Lower lobe of right lung (tissue), 2 donors: Measurements from ENCODE around the gene NR1H4. TPM values are rescaled to one million over a fixed set of nuclear protein-coding genes. Genes with fewer than 3 reads are reported as not detected.

ENCODE experiments used
- ATAC-seq, 2 donors: fragments of 200-7000 bp; cut with Tn5 transposase; one replicate each; pipeline ENCODE4 v1.9.1; 2020 to 2022; ENCODE audit warnings: mild to moderate bottlenecking in 2 of 2, moderate library complexity in 2 of 2
- DNase-seq: peaks from one replicate; pipeline ENCODE4 v3.0.0-alpha.2; 2020
- H3K27ac ChIP-seq: fragments of 200-600 bp; one replicate; pipeline ENCODE4 v1.8.0; 2022
- H3K27me3 ChIP-seq: fragments of 200-600 bp; one replicate; pipeline ENCODE4 v1.8.0; 2022; ENCODE audit warnings: low read depth
- H3K36me3 ChIP-seq: fragments of 200-600 bp; one replicate; pipeline ENCODE4 v1.8.0; 2022; ENCODE audit warnings: mild to moderate bottlenecking
- H3K4me1 ChIP-seq: fragments of 200-600 bp; one replicate; pipeline ENCODE4 v1.8.0; 2022
- H3K4me3 ChIP-seq: fragments of 200-600 bp; one replicate; pipeline ENCODE4 v1.8.0; 2022; ENCODE audit warnings: mild to moderate bottlenecking
- H3K9me3 ChIP-seq: fragments of 200-600 bp; one replicate; pipeline ENCODE4 v1.8.0; 2022
- intact Hi-C: fragments of 100-400 bp; cut with DNase I; formaldehyde crosslinking; loops from one replicate; pipeline ENCODE4 v1.11.0; 2022
- total RNA-seq: library from RNA; stranded (reverse); fragmentation: NEBNext Ultra II Directional; extraction: Animal tissue kit (Norgen Biotek cat#: 25700); gene quantifications from one replicate; pipeline ENCODE4 v1.2.1, GENCODE V29; 2021
- TF ChIP-seq, protein P1 (sequence below): fragments of 200-600 bp; IDR thresholded peaks from one replicate; pipeline ENCODE4 v1.8.0; 2022; ENCODE audit warnings: antibody characterized with exemption, mild to moderate bottlenecking
- donor health status: DM: no; HTN: yes; CAD: no; lungs with severe emphysema.

NR1H4 gene
- total RNA-seq, 1 donor from 2014 or later, result not detected

DNA sequence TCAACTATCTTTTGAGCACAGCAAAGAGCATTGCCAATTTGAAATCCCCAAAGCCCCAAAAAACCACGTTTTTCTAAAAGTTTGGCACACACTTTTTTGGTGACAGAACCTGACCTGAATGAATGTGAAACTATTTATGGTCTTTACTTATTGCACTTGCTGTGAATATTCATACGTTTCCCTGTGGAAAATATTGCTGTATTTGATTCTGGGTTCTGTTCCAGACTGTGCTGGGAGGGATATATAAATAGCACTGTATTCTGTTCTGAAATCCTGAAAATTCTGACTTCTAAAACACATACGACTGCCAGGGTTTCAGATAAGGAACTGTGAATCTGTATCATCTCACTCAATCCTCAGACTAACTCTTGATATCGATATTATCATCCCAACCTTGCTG lies 35.1 kb downstream of the NR1H4 start:
- Histone ChIP-seq H3K27ac (no peak overlapping the region), H3K36me3 (no peaks in the 10 kb centered on the region), H3K27me3 (no peaks in the 10 kb centered on the region), H3K4me3 (no peak overlapping the region), H3K9me3 (no peaks in the 10 kb centered on the region), H3K4me1 (no peaks in the 10 kb centered on the region)
- TF ChIP-seq, protein P1, sequence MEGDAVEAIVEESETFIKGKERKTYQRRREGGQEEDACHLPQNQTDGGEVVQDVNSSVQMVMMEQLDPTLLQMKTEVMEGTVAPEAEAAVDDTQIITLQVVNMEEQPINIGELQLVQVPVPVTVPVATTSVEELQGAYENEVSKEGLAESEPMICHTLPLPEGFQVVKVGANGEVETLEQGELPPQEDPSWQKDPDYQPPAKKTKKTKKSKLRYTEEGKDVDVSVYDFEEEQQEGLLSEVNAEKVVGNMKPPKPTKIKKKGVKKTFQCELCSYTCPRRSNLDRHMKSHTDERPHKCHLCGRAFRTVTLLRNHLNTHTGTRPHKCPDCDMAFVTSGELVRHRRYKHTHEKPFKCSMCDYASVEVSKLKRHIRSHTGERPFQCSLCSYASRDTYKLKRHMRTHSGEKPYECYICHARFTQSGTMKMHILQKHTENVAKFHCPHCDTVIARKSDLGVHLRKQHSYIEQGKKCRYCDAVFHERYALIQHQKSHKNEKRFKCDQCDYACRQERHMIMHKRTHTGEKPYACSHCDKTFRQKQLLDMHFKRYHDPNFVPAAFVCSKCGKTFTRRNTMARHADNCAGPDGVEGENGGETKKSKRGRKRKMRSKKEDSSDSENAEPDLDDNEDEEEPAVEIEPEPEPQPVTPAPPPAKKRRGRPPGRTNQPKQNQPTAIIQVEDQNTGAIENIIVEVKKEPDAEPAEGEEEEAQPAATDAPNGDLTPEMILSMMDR, result no peak
- ATAC-seq, result no peak
- intact Hi-C loops, result no loop called here
- DNase-seq, result no peak

DNA sequence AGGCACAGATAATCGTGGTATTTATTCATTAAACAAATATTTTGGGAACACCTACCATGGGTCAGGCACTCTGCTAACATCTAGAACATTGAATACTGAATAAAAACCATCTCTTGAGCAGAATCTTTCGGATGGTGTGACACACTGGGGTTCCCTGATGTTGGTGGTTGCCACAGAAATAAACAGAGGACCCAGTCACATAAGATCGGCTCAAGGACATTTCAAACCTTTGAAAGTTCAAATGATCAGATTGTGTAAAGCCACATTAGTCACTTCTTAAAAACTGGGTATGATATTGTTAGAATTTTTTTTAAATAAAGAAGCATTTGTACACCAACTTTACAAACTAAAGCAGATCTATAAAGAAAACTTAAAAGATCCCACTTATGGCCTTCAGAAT lies 39.0 kb downstream of the NR1H4 start:
- ATAC-seq (no peak), DNase-seq (no peak)
- TF ChIP-seq, protein P1, result no peak
- Histone ChIP-seq H3K27me3 (no peaks in the 10 kb centered on the region), H3K9me3 (no peaks in the 10 kb centered on the region), H3K4me1 (no peaks in the 10 kb centered on the region), H3K4me3 (no peak overlapping the region), H3K36me3 (no peaks in the 10 kb centered on the region), H3K27ac (no peak overlapping the region)
- intact Hi-C loops, result no loop called here

DNA sequence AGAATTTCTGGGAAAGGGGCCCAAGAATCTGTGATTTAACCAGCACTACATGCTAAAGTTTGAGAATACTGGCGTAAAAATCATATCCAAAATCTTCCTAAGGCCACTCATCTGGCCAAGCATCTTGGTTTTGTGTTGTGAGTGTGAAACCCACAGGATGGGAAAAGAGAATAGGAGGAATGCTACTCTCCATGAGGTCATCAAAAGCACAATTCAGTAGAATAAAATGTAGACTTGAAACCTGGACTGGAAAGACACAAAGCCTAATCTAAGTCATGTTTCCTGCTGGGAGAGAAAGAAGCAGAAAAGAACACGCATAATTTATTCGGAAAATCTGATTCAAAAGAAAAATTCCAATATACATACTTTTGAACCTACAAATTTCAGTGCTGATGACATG lies 42.3 kb downstream of the NR1H4 start:
- H3K36me3 ChIP-seq, result no peaks in the 10 kb centered on the region
- H3K9me3 ChIP-seq, result no peaks in the 10 kb centered on the region
- H3K4me3 ChIP-seq, result no peak overlapping the region
- ATAC-seq, result no peak
- intact Hi-C loops, result no loop called here
- H3K27ac ChIP-seq, result no peak overlapping the region
- H3K27me3 ChIP-seq, result no peaks in the 10 kb centered on the region
- no peaks in the 10 kb centered on the region for H3K4me1 ChIP-seq
- no peak for DNase-seq
- TF ChIP-seq, protein P1, result no peak

DNA sequence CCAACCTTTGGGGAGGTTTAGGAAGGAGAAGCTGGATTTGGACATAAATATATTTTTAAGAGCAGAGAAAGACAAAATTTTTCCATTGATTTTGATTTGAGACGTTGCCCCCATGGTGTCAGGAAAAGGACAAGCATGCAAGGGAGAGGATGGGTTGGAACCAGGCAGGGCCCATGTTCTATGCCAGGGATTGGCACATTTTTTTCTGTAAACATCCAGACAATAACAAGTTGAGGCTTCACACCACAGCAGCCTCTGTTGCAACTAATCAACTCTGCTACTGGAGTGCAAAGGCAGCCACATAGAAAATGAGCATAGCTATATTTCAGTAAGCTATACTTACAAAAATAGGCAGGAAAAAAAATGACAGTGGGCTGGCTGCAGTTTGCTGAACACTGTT lies 44.7 kb downstream of the NR1H4 start:
- Histone ChIP-seq H3K27me3 (no peaks in the 10 kb centered on the region), H3K27ac (no peak overlapping the region), H3K36me3 (no peaks in the 10 kb centered on the region), H3K9me3 (no peaks in the 10 kb centered on the region), H3K4me3 (no peak overlapping the region), H3K4me1 (no peaks in the 10 kb centered on the region)
- ATAC-seq (no peak), DNase-seq (no peak)
- intact Hi-C loops, result no loop called here
- TF ChIP-seq, protein P1, result no peak

DNA sequence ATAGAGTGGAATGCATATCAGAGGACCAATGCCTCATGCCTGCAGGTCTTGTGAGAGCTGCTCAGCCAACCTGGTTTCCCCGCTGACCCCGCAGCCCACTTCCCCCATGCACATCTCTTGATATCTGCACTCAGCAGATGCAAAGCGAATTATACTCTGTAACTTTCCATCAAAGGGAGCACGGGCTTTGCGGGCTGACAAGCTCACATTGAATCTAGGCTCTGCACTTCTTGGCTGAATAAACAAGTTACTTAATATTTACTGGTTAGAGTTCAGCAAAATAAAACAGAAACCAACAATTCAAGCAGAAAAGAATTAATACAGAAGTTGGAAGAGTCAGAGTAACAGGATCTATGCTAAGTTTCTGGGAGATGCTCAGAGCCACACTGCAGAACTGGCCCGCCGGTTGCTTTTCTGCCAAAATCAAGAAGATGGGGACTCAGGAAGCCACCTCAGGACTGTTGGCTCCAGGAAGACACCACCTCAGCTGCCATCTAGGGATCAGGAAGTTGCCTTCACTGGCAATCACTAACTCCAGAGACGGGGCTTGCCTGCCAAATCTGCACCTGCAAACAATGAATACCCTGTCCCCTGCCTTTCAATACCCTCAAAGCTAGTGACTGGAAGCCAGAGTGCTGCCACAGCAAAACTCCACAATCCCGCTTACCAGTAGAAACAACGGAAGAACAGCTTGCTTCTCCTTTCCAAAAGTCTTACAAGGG lies 46.5 kb downstream of the NR1H4 start:
- H3K4me1 ChIP-seq, result no peaks in the 10 kb centered on the region
- no peak for ATAC-seq
- no peak overlapping the region for H3K4me3 ChIP-seq
- no peaks in the 10 kb centered on the region for H3K36me3 ChIP-seq
- no peak overlapping the region for H3K27ac ChIP-seq
- intact Hi-C loops, result no loop called here
- no peaks in the 10 kb centered on the region for H3K9me3 ChIP-seq
- TF ChIP-seq, protein P1, result no peak
- no peaks in the 10 kb centered on the region for H3K27me3 ChIP-seq
- DNase-seq, result no peak
